ENCODE results near the gene ASF1A. TPM values are rescaled to one million over a fixed set of nuclear protein-coding genes. Genes with fewer than 3 reads are reported as not detected.

ASF1A gene
- total and polyA plus RNA-seq, 2 experiments from 2014 or later: 25.4 to 72.2 TPM

- TF ChIP-seq CREB1 (CRISPR knock-in tag; IDR thresholded peaks at IDR 0.05; ENCODE audit: low read depth): no peak
- no peak for TF ChIP-seq ZNF114 (CRISPR knock-in tag; IDR thresholded peaks at IDR 0.05)
- TF ChIP-seq, protein P1, sequence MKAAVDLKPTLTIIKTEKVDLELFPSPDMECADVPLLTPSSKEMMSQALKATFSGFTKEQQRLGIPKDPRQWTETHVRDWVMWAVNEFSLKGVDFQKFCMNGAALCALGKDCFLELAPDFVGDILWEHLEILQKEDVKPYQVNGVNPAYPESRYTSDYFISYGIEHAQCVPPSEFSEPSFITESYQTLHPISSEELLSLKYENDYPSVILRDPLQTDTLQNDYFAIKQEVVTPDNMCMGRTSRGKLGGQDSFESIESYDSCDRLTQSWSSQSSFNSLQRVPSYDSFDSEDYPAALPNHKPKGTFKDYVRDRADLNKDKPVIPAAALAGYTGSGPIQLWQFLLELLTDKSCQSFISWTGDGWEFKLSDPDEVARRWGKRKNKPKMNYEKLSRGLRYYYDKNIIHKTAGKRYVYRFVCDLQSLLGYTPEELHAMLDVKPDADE (IDR thresholded peaks at IDR 0.05): no peak
- TF ChIP-seq ZNF331 (CRISPR knock-in tag; IDR thresholded peaks at IDR 0.05; ENCODE audit: low read depth): no peak
Observed at GRCh38 chr6:118905084-118905483, 11.1 kb downstream of the ASF1A start (continued).

DNA sequence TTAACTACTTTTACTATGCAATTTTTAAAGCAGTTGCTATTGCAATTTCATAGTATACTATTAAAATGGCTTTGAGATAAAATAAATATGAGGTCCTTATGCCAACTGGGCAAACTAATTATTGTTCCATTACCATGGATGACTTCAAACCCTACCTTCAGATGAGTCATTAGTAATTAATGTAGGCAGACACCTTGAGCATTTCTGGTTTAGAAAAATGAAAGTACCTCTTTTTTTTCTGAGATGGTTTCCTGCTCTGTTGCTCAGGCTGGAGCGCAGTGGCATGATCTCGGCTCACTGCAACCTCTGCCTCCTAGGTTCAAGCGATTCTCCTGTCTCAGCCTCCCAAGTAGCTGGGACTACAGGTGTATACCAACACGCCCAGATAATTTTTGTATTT lies 11.9 kb downstream of the ASF1A start:
- Mint-ChIP-seq H3K27me3 (ENCODE audit: insufficient read depth, low read depth, poor library complexity) (peaks cover 2% of the 10 kb centered on the region), H3K9me3 (no peaks in the 10 kb centered on the region), H3K4me1 (peaks cover 2% of the 10 kb centered on the region), H3K4me3 (no peak overlapping the region), H3K36me3 (ENCODE audit: low read depth) (peaks cover 79% of the 10 kb centered on the region), H3K27ac (no peak overlapping the region)
- Histone ChIP-seq H2AFZ (no peak overlapping the region), H3K4me2 (no peak overlapping the region), H3K79me2 (replicated peaks; ENCODE audit: insufficient read depth) (peaks cover 39% of the 10 kb centered on the region), H3K4me3 (no peak overlapping the region), H3K36me3 (ENCODE audit: insufficient read depth) (peaks cover 51% of the 10 kb centered on the region), H3K27ac (ENCODE audit: low read depth) (no peak overlapping the region), H3F3A (replicated peaks; ENCODE audit: low read depth) (no peaks in the 10 kb centered on the region), H3K4me1 (ENCODE audit: insufficient read depth) (peaks cover 5% of the 10 kb centered on the region; the same call in 1 of the 2 replicates), H3K27me3 (ENCODE audit: insufficient read depth) (no peaks in the 10 kb centered on the region), H4K20me1 (replicated peaks; ENCODE audit: insufficient read depth) (peaks cover 21% of the 10 kb centered on the region), H3K9me2 (ENCODE audit: insufficient read depth) (no peaks in the 10 kb centered on the region)
- DNase-seq (ENCODE audit: low spot score) (no peak), ATAC-seq (no peak)
- TF ChIP-seq REST (IDR thresholded peaks at IDR 0.05; ENCODE audit: unreplicated experiment): no peak
- TF ChIP-seq CREB1 (CRISPR knock-in tag; IDR thresholded peaks at IDR 0.05; ENCODE audit: low read depth): no peak
- no peak for TF ChIP-seq POLR2AphosphoS5 (IDR thresholded peaks at IDR 0.05; ENCODE audit: low read depth)

GRCh38 chr6:118908441-118908840 lies 14.5 kb downstream of the ASF1A start:
- no peaks in the 10 kb centered on the region; the same call in none of the 2 replicates for H4K20me1 ChIP-seq (replicated peaks; ENCODE audit: insufficient read depth)
- peaks cover 45% of the 10 kb centered on the region for H3K36me3 ChIP-seq (ENCODE audit: insufficient read depth)
- ATAC-seq (no peak), DNase-seq (ENCODE audit: low spot score) (no peak)
- H3K4me1 Mint-ChIP-seq: no peaks in the 10 kb centered on the region
- H3K79me2 ChIP-seq (replicated peaks; ENCODE audit: insufficient read depth): peaks cover 13% of the 10 kb centered on the region; the same call in 1 of the 2 replicates
- H3K27me3 Mint-ChIP-seq (ENCODE audit: insufficient read depth, low read depth, poor library complexity): peaks cover 2% of the 10 kb centered on the region
- no peak overlapping the region for H3K4me3 ChIP-seq
- H3K27ac Mint-ChIP-seq: no peak overlapping the region
- no peak overlapping the region for H3K27ac ChIP-seq (ENCODE audit: low read depth)
- peaks cover 66% of the 10 kb centered on the region for H3K36me3 Mint-ChIP-seq (ENCODE audit: low read depth)
- H3F3A ChIP-seq (replicated peaks; ENCODE audit: low read depth): no peaks in the 10 kb centered on the region
- no peak overlapping the region for H3K4me2 ChIP-seq
- no peaks in the 10 kb centered on the region for H3K4me1 ChIP-seq (ENCODE audit: insufficient read depth)
- H3K9me2 ChIP-seq (ENCODE audit: insufficient read depth): no peaks in the 10 kb centered on the region
- H3K9me3 Mint-ChIP-seq: no peaks in the 10 kb centered on the region
- H3K4me3 Mint-ChIP-seq: no peak overlapping the region
- no peaks in the 10 kb centered on the region for H3K27me3 ChIP-seq (ENCODE audit: insufficient read depth)
- H2AFZ ChIP-seq: no peak overlapping the region
- TF ChIP-seq STAT1 (IDR thresholded peaks at IDR 0.05; ENCODE audit: unreplicated experiment): no peak
- TF ChIP-seq EZH2phosphoT487 (IDR thresholded peaks at IDR 0.05; ENCODE audit: unreplicated experiment): no peak
- no peak for TF ChIP-seq ZNF462 (CRISPR knock-in tag; IDR thresholded peaks at IDR 0.05)
- TF ChIP-seq POLR2AphosphoS5 (IDR thresholded peaks at IDR 0.05; ENCODE audit: low read depth): no peak
- TF ChIP-seq CREB1 (CRISPR knock-in tag; IDR thresholded peaks at IDR 0.05; ENCODE audit: low read depth): no peak
- no peak for TF ChIP-seq JUNB (IDR thresholded peaks at IDR 0.05; ENCODE audit: unreplicated experiment)
- no peak for TF ChIP-seq ZNF114 (CRISPR knock-in tag; IDR thresholded peaks at IDR 0.05)
